ENCODE measurements around the gene PANX3.

Gene PANX3

DNA sequence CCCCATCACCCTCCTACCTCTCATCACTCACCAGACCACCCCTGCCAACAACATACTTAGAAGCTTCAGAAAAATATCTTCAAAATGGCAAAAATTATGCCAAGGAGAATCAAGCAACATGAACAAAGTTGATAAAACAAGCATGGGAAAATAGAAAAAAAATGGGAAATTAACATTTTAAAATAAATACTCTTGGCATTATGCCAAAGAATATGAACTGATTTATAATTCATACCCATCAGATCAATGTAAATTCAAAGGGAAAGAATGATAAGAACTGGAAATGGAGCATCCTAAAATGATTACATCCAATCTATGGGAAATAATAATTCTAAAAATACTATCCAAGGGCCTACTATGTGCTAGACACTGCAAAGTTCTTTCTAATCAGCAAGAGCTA lies 50.3 kb downstream of the PANX3 start:
- DNase-seq, result no peak

DNA sequence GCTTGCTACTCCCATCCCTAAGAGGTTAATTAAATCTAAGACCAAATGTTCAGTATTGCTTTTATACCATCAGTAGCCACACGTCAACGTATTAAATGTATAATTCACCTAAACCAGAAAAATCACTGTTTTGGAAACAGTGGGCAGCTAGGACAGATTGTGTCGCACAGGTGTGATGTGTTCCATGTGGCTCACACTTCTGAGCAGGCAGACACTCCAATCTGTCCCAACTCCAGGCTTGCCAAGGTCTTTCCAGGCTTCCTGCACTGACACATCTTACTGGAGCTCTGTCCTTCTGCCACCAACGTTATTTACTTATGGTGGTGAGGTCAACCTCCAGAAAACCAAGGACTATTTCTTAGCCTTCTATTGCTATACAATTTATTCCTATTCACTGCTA lies 50.9 kb downstream of the PANX3 start:
- no peak for DNase-seq

DNA sequence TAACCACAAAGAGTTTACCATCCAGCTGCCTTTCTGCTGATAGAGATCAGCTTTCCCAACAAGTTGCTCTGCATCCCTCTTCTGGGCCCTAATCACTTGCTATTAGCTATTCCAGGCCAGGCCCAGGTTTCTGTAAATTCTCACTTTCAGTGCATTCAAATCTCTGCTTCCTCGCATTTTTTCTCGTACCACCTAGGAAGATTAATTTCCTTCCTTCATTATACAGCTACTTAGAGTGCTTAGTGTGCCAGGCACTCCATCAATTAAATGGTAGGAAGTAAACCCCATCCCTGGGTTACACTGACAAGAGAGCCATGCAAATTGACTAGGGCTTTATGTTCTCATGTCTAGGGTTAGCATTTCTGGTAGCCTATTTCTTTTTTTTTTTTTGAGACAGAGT lies 52.6 kb downstream of the PANX3 start:
- DNase-seq, result no peak

DNA sequence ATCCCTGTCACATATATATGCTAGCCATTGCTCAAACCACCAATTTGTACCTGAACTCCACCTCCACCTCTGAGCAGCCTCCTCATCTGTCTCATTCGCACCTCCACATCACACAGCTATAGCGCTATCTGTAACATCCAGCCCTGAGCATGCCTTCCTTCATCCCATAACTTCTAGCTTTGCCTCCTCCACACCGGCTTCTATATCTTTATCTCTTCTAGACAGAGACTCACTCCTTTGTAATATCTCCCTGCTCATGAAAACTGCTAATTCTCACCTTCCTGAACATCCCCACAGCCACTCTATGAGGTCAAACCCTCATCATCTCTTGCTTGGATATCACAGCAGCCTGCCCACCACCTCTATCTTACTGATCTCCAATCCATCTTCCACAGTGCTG lies 56.4 kb downstream of the PANX3 start:
- no peak for DNase-seq

DNA sequence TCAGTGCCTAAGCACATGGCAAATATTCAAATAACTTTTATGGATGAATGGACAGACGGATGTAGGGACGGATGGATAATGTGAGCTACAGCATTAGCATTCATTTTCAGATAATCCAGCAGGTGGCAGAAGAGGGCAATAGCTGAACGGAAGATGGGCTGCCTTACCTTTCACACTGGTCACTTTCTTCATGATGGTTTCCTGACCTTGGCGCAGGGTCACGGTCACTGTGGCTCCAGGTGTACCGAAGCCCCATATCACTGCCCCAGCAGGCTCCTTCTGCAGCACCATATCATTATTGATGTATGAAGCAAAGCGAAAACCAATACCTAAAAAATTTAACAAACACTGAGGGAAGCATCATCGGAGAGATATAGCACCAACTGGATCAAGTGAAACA lies 58.0 kb downstream of the PANX3 start:
- peak; percentile 11 for DNase-seq

Data from fibroblast of skin of right quadriceps (primary cell).